AG08396 (cell line): ENCODE results near the gene NLRP5.
"Not testable (repeated sequence)": the region's sequence is repeated elsewhere in the genome, so short reads cannot be mapped to it uniquely, and the experiment has no call there.

Experiments
- DNase-seq: peaks from one replicate; pipeline ENCODE4 v3.0.0; 2012; ENCODE audit warnings: low spot score, mixed read lengths

The NLRP5 gene

DNA sequence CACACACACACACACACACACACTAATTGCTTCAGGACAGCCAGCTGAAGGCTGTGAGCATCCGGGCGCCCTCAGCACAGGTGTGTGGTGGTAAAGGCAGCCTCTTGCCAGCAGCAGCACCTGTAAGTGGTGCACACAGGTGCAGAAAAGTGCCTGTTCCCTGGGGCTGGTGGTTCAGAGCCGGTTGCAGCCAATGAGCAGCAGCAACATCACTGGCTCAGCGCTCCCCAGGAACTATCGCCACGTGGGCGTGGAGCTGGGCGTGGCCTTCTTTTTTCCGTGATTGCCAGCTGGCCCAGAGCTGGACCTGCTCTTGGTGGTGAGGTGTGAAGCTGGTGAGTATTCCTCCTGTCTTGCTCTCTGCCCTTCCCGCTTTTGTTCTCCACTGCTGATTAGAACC lies at the start of gene NLRP5:
Gene NLRP5 (plus strand): TSS at position 289 of the 400 bp plus-strand sequence.
- DNase-seq, result no peak

- DNase-seq, result no peak
These were observed 47.4 kb upstream of the NLRP5 start for GRCh38 chr19:55939206-55939605.

GRCh38 chr19:55940306-55940705 lies 46.3 kb upstream of the NLRP5 start:
- DNase-seq, result no peak

DNA sequence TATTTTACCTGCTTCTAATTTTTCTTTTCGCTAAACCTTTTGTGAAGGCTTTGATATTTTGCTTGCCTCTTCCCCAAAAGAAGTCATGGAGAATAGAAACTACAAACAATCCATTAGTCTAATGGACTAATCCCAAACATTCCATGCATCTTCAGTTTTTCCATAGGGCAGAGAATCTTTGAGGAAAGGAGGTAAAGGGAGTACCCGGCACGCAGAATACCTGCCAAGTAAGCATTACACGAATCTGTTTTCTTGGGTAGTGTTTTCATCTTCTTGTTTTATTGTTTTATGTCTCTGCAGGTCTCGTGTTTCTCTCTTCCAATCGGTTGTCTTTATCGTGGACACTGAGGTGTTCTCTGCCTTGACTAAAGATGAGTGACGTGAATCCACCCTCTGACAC lies 39.0 kb upstream of the NLRP5 start, which contains the start of gene NLRP8:
Gene NLRP8 (plus strand): TSS at position 301 of the 400 bp plus-strand sequence.
- no peak for DNase-seq

GRCh38 chr19:55950566-55950965 lies 36.0 kb upstream of the NLRP5 start:
- DNase-seq, result not testable (repeated sequence)

GRCh38 chr19:55956431-55956830 lies 30.1 kb upstream of the NLRP5 start:
- no peak for DNase-seq

- no peak for DNase-seq
These were observed 28.2 kb upstream of the NLRP5 start for GRCh38 chr19:55958356-55958755.

DNA sequence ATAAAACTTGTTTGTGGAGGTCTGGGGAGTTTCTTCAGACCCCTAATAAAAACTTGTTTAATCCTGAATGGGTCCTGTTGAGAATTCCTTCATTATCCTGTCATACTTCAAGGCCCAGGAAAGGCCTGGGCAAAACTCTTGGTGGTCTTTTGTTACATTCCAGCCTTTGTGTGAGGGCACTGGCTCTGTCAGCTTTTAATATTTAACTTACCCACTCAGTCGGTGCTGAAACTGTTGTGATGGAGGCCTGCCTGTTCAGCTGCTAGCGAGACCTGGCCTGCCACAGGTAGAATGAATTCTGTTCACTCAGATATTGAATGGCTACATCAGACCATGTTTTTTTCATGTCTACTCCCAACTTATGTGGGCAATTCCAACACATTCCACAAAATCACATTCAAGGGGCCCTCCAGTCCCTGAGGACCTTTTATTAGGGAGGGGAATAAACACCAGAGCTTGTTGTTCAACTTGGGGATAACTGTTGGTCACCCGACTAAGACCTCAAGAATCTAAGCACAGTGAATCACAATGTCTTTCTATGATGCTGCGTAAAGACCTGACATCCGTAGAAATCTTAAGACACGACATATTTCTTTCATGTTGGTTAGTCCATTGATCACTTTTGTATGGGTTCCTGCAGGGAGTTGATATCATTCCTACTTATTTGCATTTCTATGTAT lies 26.4 kb upstream of the NLRP5 start:
- DNase-seq, result no peak

DNA sequence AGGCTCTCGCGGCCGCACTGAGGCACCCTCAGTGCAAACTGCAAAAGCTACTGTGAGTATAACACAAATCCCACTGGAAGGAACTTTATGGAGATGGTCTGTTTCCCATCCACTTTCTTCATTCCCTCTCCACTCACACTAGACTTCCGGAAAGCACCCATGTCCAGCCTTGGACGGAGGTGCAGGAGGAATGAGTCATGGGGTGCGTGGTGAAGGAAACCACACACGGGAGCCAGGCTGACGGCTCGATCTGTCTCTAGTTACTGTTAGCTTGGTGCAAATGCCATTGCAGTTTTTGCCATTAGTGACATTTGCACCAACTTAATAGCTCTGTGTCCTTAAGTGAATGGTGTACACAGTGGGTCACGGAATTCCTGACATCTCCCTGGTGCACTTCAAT lies 24.4 kb upstream of the NLRP5 start:
- no peak for DNase-seq

DNA sequence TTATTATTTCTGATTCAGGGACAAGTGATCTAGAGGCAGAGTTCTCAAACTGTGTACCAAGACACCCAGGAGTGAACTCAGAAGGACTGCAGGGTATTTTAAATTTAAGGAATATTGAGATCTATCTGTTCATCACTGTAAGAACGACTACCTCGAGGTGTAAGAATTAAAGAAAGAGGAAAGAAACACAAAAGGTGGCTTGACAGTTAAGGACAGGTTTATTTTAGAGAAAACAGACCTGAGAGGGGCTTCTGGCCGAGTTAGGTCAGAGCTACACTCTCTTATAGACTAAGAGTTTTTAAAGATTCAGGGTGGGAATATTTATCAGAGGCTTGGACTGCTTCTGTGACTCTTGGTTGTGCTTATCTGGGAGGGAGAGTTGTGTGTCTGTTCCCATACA lies 12.6 kb upstream of the NLRP5 start:
- no peak for DNase-seq

GRCh38 chr19:55980415-55980814 lies 6.2 kb upstream of the NLRP5 start:
- DNase-seq, result no peak

DNA sequence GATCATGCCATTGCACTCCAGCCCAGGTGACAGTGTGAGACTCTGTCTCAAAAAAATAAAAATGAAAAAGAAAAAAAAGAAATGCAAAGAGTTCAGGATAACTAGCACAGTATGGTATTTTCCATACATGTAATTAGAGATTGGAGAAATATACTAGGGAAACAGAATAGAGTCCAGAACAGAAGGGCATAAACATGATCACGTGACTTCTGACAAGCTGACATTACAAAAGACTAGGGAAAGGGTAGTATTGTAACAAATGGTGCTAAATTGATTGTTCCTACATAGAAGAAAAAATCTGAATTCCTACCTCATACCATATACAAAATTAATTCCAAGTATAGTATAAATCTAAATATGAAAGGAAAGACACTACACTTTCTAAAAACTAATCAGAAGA lies 1.3 kb upstream of the NLRP5 start:
- DNase-seq, result no peak

DNA sequence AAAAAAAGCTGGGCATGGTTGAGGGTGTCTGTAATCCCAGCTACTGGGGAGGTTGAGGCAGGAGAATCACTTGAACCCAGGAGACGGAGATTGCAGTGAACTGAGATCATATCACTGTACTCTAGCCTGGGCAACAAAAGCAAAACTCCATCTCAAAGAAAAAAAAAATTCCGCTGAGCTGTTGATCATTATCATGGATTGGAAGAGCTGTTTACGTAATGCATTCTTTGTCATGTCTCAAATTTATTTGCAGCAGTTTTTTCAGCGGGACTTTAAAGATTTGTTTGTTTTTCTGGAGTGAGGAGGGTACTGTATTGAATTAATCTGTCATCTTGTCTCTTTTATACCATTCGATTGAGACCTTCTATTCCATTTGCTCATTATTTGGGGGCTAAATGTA lies 4.3 kb downstream of the NLRP5 start:
- DNase-seq, result no peak

DNA sequence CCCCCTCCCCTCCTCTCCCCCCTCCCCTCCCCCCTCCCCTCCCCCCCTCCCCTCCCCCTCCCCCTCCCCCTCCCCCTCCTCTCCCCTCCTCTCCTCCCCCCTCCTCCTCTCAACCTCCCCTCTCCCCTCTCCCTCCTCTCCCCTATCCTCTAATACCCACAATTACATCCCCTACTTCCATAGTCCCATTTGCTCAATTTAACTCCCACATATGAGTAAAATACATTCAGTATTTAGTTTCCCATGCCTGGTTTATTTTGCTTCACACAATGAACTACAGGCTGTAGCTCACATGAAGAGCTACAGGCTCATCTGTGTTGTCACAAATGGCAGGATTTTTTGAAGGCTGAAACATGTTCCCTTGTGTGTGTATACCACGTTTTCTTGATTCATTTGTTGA lies 6.9 kb downstream of the NLRP5 start:
- DNase-seq, result no peak

- no peak for DNase-seq
These were observed 28.2 kb downstream of the NLRP5 start for GRCh38 chr19:56014765-56015164.

DNA sequence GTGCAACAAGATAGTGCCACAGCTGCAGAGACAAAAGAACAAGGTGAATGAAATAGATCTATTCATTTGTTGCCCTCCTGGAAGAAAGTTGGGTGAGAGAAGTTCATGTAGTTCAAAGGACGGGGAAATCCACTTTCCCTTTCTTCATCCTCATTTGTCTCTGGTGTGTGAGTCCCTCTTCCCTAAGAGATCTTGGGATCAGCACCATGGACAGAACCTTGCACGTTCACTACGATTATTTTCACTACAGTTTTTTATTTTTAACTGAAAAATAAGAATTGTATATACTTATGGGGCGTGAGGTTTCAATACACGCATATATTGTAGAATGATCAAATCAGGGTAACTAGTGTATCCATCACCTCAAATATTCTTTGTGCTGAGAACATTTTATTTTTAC lies 29.2 kb downstream of the NLRP5 start:
- no peak for DNase-seq

GRCh38 chr19:56019325-56019724 lies 32.8 kb downstream of the NLRP5 start:
- not testable (repeated sequence) for DNase-seq

GRCh38 chr19:56020355-56020975 lies 33.9 kb downstream of the NLRP5 start:
- not testable (repeated sequence) for DNase-seq

- no peak for DNase-seq
These were observed 40.2 kb downstream of the NLRP5 start for GRCh38 chr19:56026769-56027168.

DNA sequence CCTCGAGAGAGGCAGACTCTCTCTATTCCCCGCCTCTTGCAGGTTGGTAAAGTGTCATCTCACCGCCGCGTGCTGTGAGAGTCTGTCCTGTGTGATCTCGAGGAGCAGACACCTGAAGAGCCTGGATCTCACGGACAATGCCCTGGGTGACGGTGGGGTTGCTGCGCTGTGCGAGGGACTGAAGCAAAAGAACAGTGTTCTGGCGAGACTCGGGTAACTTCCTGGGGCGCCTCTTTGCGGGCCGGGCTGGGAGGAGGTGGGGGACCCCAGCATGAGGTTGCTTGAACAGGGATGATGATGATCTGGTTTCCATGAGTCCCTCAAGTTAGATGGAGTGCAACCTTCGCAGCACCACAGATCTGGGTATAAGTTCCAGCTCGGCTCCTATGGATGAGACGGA lies 67.0 kb downstream of the NLRP5 start:
- no peak for DNase-seq

- peak; percentile 84 for DNase-seq
These were observed 79.8 kb downstream of the NLRP5 start for GRCh38 chr19:56066152-56067023.

- DNase-seq, result no peak
These were observed 83.1 kb downstream of the NLRP5 start for GRCh38 chr19:56069642-56070041.

DNA sequence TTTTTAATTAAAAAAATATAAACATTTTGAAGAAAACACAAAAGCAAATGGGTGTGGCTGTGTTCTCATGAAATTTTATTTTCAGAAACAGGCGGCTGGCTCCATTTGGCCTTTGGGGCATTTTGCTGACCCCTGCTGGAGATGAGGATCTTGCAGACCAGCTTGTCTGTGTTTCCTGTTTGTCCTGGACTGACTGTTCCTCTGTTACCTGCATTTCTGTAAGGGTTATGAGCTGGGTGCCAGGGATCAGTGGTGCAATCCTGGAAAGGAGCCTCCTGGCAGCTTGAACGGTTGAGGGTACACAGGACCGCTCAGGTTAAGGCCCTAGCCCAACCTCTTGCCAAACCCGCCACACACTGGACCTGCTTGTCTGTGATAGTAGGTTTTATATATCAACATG lies 84.6 kb downstream of the NLRP5 start:
- DNase-seq, result no peak
